A673 (cell line): ENCODE data around the gene AP3S1.

ENCODE experiments used
- CTCF ChIP-seq: fragments of 300-800, 200-600 bp; sonication (generic); conservative IDR thresholded peaks from 2 replicates; pipeline ENCODE4 v1.5.1; 2017; ENCODE audit warnings: low read depth, mild to moderate bottlenecking, antibody characterized with exemption, low read length, moderate library complexity, mixed read lengths
- EZH2 ChIP-seq: fragments of 200-600 bp; sonication (generic); IDR thresholded peaks from 2 replicates; pipeline ENCODE4 v1.6.1; 2017; ENCODE audit warnings: borderline replicate concordance, low read depth, mild to moderate bottlenecking, mixed read lengths, antibody characterized with exemption, low read length; ENCODE audit not compliant: poor library complexity, severe bottlenecking

GRCh38 chr5:115825948-115826347 lies 15.8 kb upstream of the AP3S1 start:
- TF ChIP-seq CTCF (no peak), EZH2 (no peak)
